Right ventricle myocardium inferior (tissue), 1 donor: ENCODE measurements around the gene SLC13A1. TPM values are rescaled to one million over a fixed set of nuclear protein-coding genes. Genes with fewer than 3 reads are reported as not detected.

ENCODE experiments used
- ATAC-seq: fragments of 200-7000 bp; cut with Tn5 transposase; one replicate; pipeline ENCODE4 v1.9.1; 2020; ENCODE audit warnings: mild to moderate bottlenecking, moderate library complexity
- DNase-seq: peaks from one replicate; pipeline ENCODE4 v3.0.0; 2021; ENCODE audit errors: missing footprints
- intact Hi-C: fragments of 100-400 bp; cut with DNase I; formaldehyde crosslinking; loops from one replicate; pipeline ENCODE4 v1.11.0; 2022
- total RNA-seq: library from RNA; stranded (reverse); fragmentation: NEBNext Ultra II Directional; extraction: Animal tissue kit (Norgen Biotek cat#: 25700); gene quantifications from one replicate; pipeline ENCODE4 v1.2.1, GENCODE V29; 2021
- donor health status: DM: no; HTN: yes; CAD: no; lungs with severe emphysema.

The SLC13A1 gene
- total RNA-seq, 1 donor from 2014 or later, result not detected

DNA sequence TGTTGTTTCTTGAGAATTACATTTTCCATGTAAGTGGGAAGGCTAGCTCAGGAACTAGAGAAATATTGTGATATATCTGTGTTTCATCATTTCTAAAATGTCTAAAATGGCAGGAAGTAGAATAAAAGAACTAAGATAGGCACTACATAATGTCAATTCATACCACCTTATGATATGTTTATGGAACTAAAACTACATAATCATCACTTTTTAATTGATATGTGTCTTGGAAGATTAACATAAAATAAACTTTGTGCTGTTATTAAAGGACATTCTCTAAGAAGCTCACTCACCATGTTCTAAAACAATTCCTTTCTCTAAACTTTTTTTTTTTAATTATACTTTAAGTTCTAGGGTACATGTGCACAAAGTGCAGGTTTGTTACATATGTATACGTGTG lies 120.7 kb downstream of the SLC13A1 start:
- no peak for ATAC-seq
- intact Hi-C loops, result no loop called here
- DNase-seq, result no peak

DNA sequence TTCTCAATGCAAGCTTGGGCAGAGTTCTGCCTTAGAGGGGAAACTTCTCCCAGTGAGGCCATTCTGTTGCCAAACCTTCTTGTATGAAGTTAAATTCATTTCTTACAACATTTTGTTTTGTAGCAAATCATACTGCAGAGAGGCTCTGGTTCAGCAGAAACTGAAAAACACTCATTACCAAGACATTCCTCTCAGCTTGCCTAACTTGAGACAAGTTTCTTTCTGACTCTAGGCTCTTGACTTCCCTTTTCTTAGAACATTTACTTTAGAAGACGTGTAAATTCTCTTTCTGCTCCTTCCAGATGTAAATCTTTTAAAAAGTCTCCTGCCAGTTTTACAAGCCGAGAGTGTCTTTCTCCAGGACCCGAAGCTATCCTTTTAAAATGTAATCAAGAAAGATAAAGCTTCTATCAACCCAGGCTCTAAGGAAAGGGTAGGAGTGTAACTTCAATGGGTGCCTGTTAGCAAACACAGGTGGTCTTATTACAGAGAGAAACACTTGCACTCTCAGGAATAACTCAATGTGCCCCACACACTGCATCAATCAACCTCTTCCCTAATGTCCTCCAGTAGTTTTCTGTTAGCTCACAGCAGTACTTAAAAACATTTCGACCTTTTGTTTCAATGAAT lies 123.8 kb downstream of the SLC13A1 start:
- intact Hi-C loops, result no loop called here
- ATAC-seq (no peak), DNase-seq (no peak)

DNA sequence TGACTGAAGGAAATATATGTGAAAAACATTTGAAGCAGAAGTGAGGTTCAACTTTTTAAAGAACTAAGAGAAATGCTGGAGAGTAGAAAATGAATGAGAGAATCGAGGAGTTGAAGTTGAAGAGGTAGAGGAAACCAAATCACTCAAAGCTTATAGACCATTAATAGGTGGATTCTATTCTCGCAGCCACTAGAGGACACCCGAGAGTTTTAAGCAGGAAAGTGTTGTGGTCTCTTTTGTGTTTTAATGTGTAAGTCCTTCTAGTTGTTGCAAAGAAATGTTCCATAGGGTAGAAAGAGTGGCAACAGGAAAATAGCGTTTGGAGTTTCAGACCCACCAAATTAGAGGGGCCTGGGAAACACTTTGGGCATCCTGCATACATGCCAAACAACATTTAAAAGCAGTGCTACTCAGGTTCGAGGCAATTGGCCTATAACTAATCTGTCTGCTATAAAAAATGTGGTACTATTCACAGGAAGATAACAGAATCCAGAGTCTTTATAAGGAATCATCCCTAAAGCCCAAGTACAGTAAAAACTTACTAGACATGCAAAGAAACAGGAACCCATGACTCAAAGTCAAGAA lies 129.0 kb downstream of the SLC13A1 start:
- DNase-seq, result no peak
- intact Hi-C loops, result no loop called here
- no peak for ATAC-seq

DNA sequence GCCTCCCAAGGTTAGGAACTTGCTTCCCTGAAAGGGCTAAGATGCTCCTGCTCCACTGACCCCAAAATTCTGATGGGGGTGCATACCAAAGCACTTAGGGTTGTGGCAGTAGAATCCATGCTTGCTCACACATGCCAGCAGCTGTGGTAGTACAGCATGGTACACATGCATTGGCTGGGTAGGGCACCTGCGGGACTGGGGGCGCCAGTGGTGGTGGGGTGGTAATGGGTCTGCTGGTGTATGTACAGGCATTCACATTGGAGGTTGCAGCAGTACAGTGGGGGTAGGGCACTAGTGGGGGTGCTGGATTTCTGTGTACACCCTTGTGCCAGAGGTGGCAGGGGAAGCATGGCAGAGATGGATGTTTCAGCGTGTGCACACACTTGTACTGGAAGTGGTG lies 132.0 kb downstream of the SLC13A1 start:
- no peak for DNase-seq
- no peak for ATAC-seq
- intact Hi-C loops, result no loop called here

Other genes with a start within 250 kb of the SLC13A1 start
- not detected for gene TAS2R16, start 204.3 kb downstream of the SLC13A1 start, total RNA-seq